Measurements from ENCODE around the gene DNASE1L3.

- no peak for TF ChIP-seq CTCF (IDR thresholded peaks at IDR 0.05; ENCODE audit: low read depth, low read length, poor library complexity, severe bottlenecking)
- no peak for TF ChIP-seq EZH2phosphoT487 (IDR thresholded peaks at IDR 0.05; ENCODE audit: borderline replicate concordance, low read length)
Observed at GRCh38 chr3:58183221-58183620, 27.6 kb downstream of the DNASE1L3 start.
